HG03139 (cell line): ENCODE results near the gene PIGU.
"Not testable (repeated sequence)": the region's sequence is repeated elsewhere in the genome, so short reads cannot be mapped to it uniquely, and the experiment has no call there.

Experiments used
- ATAC-seq: cut with Tn5 transposase; IDR thresholded peaks from one replicate; pipeline ENCODE4 v1.9.1; 2021; ENCODE audit not compliant: unreplicated experiment

The PIGU gene

DNA sequence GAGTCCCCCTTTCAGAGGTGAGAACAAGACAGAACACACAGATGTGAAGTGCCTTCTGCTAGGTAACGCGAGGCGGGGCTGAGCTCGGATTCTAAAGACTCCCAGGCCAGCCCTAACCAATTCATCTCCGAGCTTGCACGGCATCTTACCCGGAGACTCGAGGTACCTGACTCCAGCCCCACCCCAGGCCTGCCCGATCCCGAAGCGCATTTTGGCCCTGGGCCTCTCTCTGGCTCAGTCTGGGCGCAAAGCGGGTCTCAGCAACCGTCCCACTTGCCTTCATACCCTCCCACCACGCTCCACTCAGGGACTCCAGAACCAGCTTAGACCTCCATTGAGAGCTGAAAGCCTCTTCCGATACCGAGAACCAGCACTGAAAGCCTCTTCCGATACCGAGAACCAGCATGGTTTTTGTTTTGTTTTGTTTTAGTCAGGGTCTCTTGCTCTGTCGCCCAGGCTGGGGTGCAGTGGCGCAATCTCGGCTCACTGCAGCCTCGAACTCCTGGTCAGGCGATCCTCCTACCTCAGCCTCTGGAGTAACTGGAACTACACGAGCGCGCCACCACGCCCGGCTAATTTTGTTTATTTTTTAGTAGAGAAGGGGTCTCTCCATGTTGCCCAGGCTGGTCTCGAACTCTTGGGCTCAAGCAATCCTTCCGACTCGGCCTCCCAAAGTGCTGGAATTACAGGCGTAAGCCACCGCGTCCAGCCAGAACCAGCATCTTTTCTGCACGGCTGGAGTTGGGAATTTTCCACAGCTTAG, 161.2 kb downstream of the PIGU start:
- ATAC-seq = peak; percentile 41

DNA sequence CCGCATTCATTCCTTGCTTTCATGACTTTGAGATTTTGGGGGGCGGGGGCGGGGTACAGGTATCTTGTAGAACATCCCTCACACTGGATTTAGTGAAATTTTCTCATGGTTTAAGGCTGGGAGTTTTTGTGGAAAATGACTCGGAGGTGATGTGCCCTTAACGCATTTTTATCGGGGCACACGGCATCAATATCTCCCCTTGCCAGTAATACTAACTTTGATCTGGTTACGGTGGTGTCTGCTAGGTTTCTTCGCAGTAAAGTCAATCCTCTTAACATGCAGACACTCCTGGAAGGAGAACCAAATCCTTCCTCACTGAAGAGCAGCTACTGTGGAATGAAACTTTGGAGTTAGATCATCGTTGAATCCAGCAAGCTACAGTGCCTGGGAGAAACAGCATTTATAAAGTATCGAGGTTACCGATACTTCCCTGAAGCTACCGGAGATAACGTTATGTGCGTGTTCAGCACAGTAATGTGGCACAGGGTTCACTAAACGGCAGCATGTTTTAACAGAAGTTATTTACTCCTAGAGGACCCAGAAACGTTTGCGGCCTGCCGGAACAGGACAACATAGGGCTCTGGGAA, 161.9 kb downstream of the PIGU start:
- peak; percentile 7 for ATAC-seq

DNA sequence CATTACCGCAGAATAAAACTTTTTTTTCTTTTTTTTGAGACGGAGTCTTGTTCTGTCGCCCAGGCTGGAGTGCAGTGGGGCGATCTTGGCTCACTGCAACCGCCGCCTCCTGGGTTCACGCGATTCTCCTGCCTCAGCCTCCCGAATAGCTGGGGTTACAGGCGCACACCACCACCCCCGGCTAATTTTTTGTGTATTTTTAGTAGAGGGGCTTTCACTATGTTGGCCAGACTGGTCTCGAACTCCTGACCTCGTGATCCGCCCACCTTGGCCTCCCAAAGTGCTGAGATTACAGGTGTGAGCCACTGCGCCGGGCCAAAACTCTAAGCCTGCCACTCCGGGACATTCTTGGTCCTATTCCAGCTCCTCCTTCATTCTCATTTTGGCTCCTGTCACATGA, 162.9 kb downstream of the PIGU start:
- ATAC-seq = not testable (repeated sequence)

DNA sequence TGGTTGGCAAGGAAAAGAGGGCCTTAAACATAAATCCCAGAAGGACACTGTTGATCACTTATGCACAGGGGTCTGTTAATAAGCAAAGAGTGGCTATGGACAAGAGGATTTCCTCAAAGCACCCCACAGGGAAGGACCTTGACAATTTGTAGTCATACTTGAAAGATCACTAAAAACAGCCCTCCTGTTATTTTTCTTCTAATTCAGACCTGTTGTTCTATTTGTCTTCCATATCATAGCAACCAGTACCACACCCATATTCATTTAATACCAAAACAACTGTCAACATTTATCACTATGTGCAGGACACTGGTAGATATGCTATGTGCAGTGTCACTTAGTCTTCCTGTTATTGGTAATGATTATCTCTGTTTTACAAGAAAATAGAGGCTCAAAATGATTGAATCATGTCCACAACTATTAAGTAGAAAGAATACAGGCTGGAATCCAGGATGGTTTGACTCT, 163.9 kb downstream of the PIGU start:
- ATAC-seq = no peak

DNA sequence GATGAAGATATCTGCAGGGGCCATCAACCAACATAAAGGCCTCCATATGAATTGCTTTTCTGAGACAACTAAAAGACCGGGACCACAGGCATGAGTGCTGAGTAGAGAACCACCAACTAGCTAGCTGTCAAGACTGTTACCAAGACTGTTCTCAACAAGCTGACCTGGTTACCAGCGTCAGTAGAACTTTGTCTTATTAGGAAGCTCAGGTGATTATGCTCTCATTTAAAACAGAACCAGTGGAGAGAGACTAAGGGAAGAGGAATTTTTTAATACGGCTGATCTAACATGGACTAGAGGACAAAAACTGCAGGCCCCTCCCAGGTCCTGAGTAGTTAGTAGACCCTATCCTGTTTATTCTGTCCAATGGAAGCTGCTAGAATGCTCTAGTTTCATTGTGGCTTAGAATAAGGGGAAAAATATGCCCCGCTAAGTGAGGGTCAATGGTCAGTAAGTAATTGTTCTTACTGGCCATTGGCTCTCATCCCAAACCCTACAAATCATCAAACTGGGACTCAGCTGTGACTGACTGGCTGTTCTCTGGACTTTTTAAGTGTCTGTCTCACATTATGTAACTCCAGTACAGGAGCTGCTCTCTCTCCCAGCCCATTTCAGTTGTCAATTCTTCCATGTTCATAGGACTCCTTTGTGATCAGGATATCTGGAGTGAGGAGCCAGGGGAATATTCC, 164.5 kb downstream of the PIGU start:
- no peak for ATAC-seq

DNA sequence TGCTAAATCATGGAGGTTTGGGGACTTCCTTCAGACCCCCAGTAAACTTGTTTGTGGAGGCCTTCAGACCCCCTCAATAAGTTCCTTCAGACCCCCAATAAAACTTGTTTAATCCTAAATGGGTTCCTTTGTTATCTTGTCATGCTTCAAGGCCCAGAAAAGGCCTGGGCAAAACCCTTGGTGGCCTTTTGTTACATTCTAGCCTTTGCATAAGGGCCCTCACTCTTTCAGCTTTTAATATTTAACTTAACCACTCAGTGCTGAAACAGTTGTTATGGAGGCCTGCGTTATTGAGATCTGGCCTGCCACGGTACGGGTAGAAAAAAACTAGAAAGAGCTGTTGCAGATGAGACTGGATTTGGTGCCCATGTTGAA, 165.0 kb downstream of the PIGU start:
- ATAC-seq = no peak

DNA sequence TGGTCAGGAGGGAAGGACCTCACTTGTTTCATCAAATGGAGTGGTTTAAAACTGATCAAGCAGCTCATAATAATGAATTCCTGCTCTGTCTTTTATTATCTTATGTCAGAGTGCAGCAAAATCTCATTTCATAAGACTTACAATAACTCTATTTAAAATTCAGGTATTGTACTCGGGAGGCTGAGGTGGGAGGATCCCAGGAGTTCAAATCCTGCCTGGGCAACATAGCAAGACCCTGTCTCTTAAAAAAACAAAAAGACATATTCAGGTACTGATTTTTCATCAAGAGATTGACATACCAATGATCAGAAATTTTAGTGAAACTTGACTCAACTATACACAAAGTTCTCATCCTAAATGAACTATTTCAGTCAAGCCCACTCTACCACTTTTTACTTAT, 166.3 kb downstream of the PIGU start:
- ATAC-seq = no peak
